Pancreas (tissue), 10 donors: ENCODE measurements around the gene SIGLEC10. TPM values are rescaled to one million over a fixed set of nuclear protein-coding genes. Genes with fewer than 3 reads are reported as not detected.

Experiments used
- ATAC-seq, 4 donors: fragments of 200-7000 bp; cut with Tn5 transposase; one replicate each; pipeline versions ENCODE4 v1.8.0 to v1.9.1; 2020; ENCODE audit warnings: mild to moderate bottlenecking in 4 of 4, moderate library complexity in 4 of 4
- DNase-seq, 6 donors: peaks; one replicate each; pipeline ENCODE4 v3.0.0-alpha.2; 2020
- FAIRE-seq: peaks from 2 replicates; lab custom pipeline; 2012; peaks lifted over from hg19 to GRCh38; lab: Jason Lieb, UNC
- H3K27ac ChIP-seq, 4 donors: fragments of 200-600 bp; sonication (generic); 1 replicate in 3 of 4; 2 replicates in 1 of 4; pipeline versions ENCODE4 v1.5.0 to v1.8.0; 2020
- H3K27me3 ChIP-seq, 4 donors: fragments of 200-600 bp; one replicate each; pipeline ENCODE4 v1.8.0; 2021
- H3K36me3 ChIP-seq, 3 donors: fragments of 200-600 bp; sonication (generic) in 1 of 3; one replicate each; pipeline versions ENCODE4 v1.5.0 to v1.8.0; 2020 to 2021
- H3K4me1 ChIP-seq, 3 donors: fragments of 200-600 bp; one replicate each; pipeline ENCODE4 v1.8.0; 2021
- H3K4me3 ChIP-seq, 4 donors: fragments of 200-600 bp; sonication (generic) in 2 of 4; one replicate each; pipeline versions ENCODE4 v1.5.0 to v1.8.0; 2020 to 2021
- H3K9me3 ChIP-seq, 4 donors: fragments of 200-600 bp; one replicate each; pipeline ENCODE4 v1.8.0; 2021
- CTCF ChIP-seq, 4 donors: fragments of 200-600 bp; sonication (generic) in 3 of 4; IDR thresholded peaks; one replicate each; pipeline versions ENCODE4 v1.5.0 to v1.8.0; 2021; ENCODE audit warnings: antibody characterized with exemption in 4 of 4
- WGBS, 2 donors: extraction: QIAGEN DNeasy Blood & Tissue Kit; methylation state at CpG; one replicate each; pipeline ENCODE4 v1.1.7; 2013; 5-methylcytosine and 5-hydroxymethylcytosine counted together
- intact Hi-C, 3 donors: fragments of 100-400 bp; cut with DNase I; formaldehyde crosslinking; loops; one replicate each; pipeline versions ENCODE4 v1.11.1 to v1.14.2; 2022
- polyA plus RNA-seq, 2 donors: library from polyadenylated mRNA; stranded (reverse); fragments of 200-250 nt; gene quantifications; one replicate each; pipeline ENCODE4 v1.2.3, GENCODE V29; 2013
- total RNA-seq, 6 donors: library from RNA; stranded (reverse); fragmentation: NEBNext Ultra II Directional in 4 of 6; extraction: Animal tissue kit (Norgen Biotek cat#: 25700) in 4 of 6; gene quantifications; one replicate each; pipeline versions ENCODE4 v1.2.1 to v1.2.4, GENCODE V29; 2021 to 2023
- donor health status: healthy with polysubstance abuse.
- donor health status: DM: no; HTN: no; CAD: no; lungs with moderate emphysema.
- donor health status: DM: no; HTN: no; CAD: no.
- donor health status: control.
- donor health status: control.
- donor health status: Bipolar disorder and iron deficiency.
- donor health status: DM: yes; HTN: yes; CAD: no.
- donor health status: DM: no; HTN: no; CAD: no.
- donor health status: DM: no; HTN: no; CAD: no.
- donor health status: DM: yes; HTN: yes; CAD: no.

Gene SIGLEC10
- total and polyA plus RNA-seq, 8 donors = 0.08 to 10.1 (median 1.7) TPM

DNA sequence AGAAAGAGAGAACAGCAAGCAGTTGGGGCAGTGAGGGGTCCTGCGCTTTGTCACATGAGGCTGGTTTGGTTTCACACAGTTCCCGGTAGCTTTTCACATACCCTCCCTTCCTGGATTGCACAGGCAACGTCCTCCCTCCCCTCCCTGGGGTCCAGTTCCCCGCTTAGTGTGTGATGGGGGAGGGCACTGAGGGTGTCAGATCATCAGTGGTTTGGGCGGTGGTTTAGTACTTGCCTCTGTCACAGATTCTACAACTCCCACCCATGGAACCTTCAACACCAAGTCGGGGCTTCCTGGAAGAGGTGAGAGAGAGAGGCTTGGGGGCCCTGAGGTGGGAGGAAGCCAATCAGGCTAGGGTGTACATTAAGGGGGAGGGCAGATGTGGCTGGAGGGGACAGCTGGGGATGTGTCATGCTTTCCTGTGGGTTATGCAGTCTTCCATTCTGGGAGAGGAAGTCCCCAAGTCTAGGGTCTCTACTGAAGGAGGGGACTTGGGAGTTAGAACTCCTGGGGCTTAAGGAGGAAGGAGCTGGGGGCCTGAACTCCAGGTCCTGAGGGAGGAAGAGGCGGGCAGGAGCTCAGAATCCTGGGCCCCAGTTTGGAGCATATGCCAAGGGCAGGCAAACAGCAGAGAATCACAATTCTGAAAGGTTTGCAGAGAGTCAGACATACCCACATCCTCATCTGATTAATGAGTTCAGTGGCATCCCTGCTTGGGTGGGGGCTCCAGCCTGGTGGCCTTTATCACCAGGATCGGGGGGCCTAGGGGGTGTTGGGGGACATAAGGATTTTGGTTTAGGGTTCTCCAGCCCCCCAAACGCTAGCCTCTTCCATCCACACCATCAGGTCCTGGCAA lies 44.6 kb downstream of the SIGLEC10 start, which contains the start of gene NKG7:
NKG7 (minus strand) TSS at position 6 of the 856 bp plus-strand sequence. CDS start 119 bp downstream, outside the sequence.
- intact Hi-C loops = no loop called here
- no peak for ATAC-seq
- no peaks in the 10 kb centered on the region for H3K9me3 ChIP-seq
- H3K27me3 ChIP-seq = no peaks in the 10 kb centered on the region
- H3K27ac ChIP-seq = no peak within 1 kb of the TSS
- WGBS, 2 donors = 34 to 46% methylated on average over 9 of the region's 9 CpGs
- H3K36me3 ChIP-seq = no peaks in the 10 kb centered on the region
- DNase-seq = no peak
- H3K4me1 ChIP-seq = no peaks in the 10 kb centered on the region
- no peak for FAIRE-seq
- no peak within 1 kb of the TSS for H3K4me3 ChIP-seq
- TF ChIP-seq CTCF (IDR thresholded peaks at IDR 0.05) = no peak

GRCh38 chr19:51372021-51372648 lies 45.3 kb downstream of the SIGLEC10 start:
- Histone ChIP-seq H3K4me1 (no peaks in the 10 kb centered on the region), H3K4me3 (no peak overlapping the region), H3K27ac (no peak overlapping the region), H3K27me3 (no peaks in the 10 kb centered on the region), H3K9me3 (no peaks in the 10 kb centered on the region), H3K36me3 (no peaks in the 10 kb centered on the region)
- WGBS, 2 donors = 64 to 71% methylated on average over 18 of the region's 18 CpGs
- intact Hi-C loops = no loop called here
- TF ChIP-seq CTCF (IDR thresholded peaks at IDR 0.05) = no peak
- ATAC-seq (no peak), FAIRE-seq (no peak), DNase-seq (no peak)

- intact Hi-C loops = no loop called here
- Histone ChIP-seq H3K27ac (no peak overlapping the region), H3K9me3 (no peaks in the 10 kb centered on the region), H3K36me3 (no peaks in the 10 kb centered on the region), H3K27me3 (no peaks in the 10 kb centered on the region), H3K4me3 (no peak overlapping the region), H3K4me1 (no peaks in the 10 kb centered on the region)
- no peak for FAIRE-seq
- no peak for ATAC-seq
- 60 to 73% methylated on average over 8 of the region's 8 CpGs for WGBS, 2 donors
- no peak for DNase-seq
- TF ChIP-seq CTCF (IDR thresholded peaks at IDR 0.05) = no peak
Observed at GRCh38 chr19:51371186-51371690, 46.2 kb downstream of the SIGLEC10 start.

DNA sequence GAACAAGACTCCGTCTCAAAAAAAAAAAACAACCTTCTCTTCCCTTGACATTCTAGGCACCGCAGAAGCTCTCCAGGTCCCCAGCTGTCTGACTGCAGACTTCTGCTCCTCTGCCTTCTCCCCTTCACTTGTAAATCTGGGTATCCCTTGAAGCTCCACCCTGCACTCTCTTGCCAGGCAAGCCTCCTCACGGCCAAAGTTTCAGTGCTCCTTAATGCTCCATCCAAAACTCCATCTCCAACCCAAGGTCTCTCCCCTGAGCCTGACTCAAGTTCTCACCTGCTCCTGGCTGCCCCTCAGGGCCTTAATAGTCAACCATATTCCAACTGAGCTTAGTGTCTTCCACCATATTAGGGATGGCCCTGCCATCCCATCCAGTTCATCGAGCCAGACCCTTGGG lies 47.2 kb downstream of the SIGLEC10 start:
- no peaks in the 10 kb centered on the region for H3K36me3 ChIP-seq
- no peak overlapping the region for H3K4me3 ChIP-seq
- H3K9me3 ChIP-seq = no peaks in the 10 kb centered on the region
- FAIRE-seq = no peak
- no peak for TF ChIP-seq CTCF (IDR thresholded peaks at IDR 0.05)
- no peak for ATAC-seq
- 57 to 69% methylated on average over 4 of the region's 4 CpGs for WGBS, 2 donors
- DNase-seq = no peak
- H3K27me3 ChIP-seq = no peaks in the 10 kb centered on the region
- intact Hi-C loops = no loop called here
- peaks cover under 1 to 3% (median 2%) of the 10 kb centered on the region in 3 donors for H3K4me1 ChIP-seq
- no peak overlapping the region for H3K27ac ChIP-seq
